PC-3 (cell line): ENCODE measurements around the gene KLK14. TPM values are rescaled to one million over a fixed set of nuclear protein-coding genes. Genes with fewer than 3 reads are reported as not detected.

Experiments used
- ATAC-seq: fragments of 200-7000 bp; cut with Tn5 transposase; 2 replicates; pipeline ENCODE4 v1.9.1; 2020; ENCODE audit warnings: mild to moderate bottlenecking, moderate library complexity
- BruUV-seq: library from RNA; stranded (reverse); fragments of 400-500 nt; replicated peaks from 2 replicates; lab custom pipeline; 2021; lab: Mats Ljungman, UMichigan
- CTCF ChIA-PET: fragments of 300-600 bp; sonication (Branson Sonifier 250); formaldehyde crosslinking; loops from one replicate; lab custom pipeline; 2022; ENCODE audit warnings: antibody characterized with exemption; lab: Charles Lee
- POLR2A ChIA-PET: fragments of 300-600 bp; sonication (Branson Sonifier 250); formaldehyde crosslinking; loops from one replicate; lab custom pipeline; 2022; ENCODE audit warnings: antibody characterized with exemption; ENCODE audit not compliant: unreplicated experiment; lab: Charles Lee
- DNase-seq: peaks from one replicate; pipeline ENCODE4 v3.0.0-alpha.2; 2015
- H2AFZ ChIP-seq: fragments of 300-600 bp; sonication (generic); 2 replicates; pipeline ENCODE4 v1.6.0; 2016; ENCODE audit warnings: antibody characterized with exemption, low read length
- H3F3A ChIP-seq: fragments of 300-600 bp; sonication (generic); one replicate; pipeline ENCODE4 v1.6.0; 2017; ENCODE audit warnings: antibody characterized with exemption, low read length, control low read depth, mild to moderate bottlenecking; ENCODE audit not compliant: unreplicated experiment
- H3K27ac ChIP-seq: fragments of 300-600 bp; sonication (generic); 2 replicates; pipeline ENCODE4 v1.5.1; 2016; ENCODE audit warnings: mild to moderate bottlenecking, low read length
- H3K27me3 ChIP-seq: fragments of 300-600 bp; sonication (generic); 2 replicates; pipeline ENCODE4 v1.6.1; 2016; ENCODE audit warnings: low read length, mixed read lengths
- H3K36me3 ChIP-seq: fragments of 300-600 bp; sonication (generic); 2 replicates; pipeline ENCODE4 v1.6.1; 2016; ENCODE audit warnings: low read depth, mixed run types, low read length, mixed read lengths
- H3K4me1 ChIP-seq: fragments of 300-600 bp; sonication (generic); 2 replicates; pipeline ENCODE4 v1.5.1; 2016; ENCODE audit warnings: low read length; ENCODE audit not compliant: insufficient read depth
- H3K4me2 ChIP-seq: fragments of 300-600 bp; sonication (generic); 2 replicates; pipeline ENCODE4 v1.6.0; 2016; ENCODE audit warnings: low read length
- H3K4me3 ChIP-seq: fragments of 300-600 bp; sonication (generic); 2 replicates; pipeline ENCODE4 v1.5.1; 2016; ENCODE audit warnings: mild to moderate bottlenecking, low read length, mixed read lengths
- H3K79me2 ChIP-seq: fragments of 300-600 bp; sonication (generic); 2 replicates; pipeline ENCODE4 v1.6.1; 2017; ENCODE audit warnings: low read length, mixed read lengths
- H3K9ac ChIP-seq: fragments of 300-600 bp; sonication (generic); 2 replicates; pipeline ENCODE4 v1.6.0; 2016; ENCODE audit warnings: mild to moderate bottlenecking, low read length
- H3K9me2 ChIP-seq: fragments of 300-600 bp; sonication (generic); replicated peaks from 2 replicates; pipeline ENCODE4 v1.6.1; 2016; ENCODE audit warnings: mixed run types, low read length, mixed read lengths
- H3K9me3 ChIP-seq: fragments of 300-600 bp; sonication (generic); 2 replicates; pipeline ENCODE4 v1.6.1; 2016; ENCODE audit warnings: low read length, mixed read lengths
- H4K20me1 ChIP-seq: fragments of 300-600 bp; sonication (generic); 2 replicates; pipeline ENCODE4 v1.6.1; 2016; ENCODE audit warnings: low read length, mixed read lengths
- EZH2 ChIP-seq: fragments of 300-600 bp; sonication (generic); IDR thresholded peaks from one replicate; pipeline ENCODE4 v1.6.1; 2017; ENCODE audit warnings: antibody characterized with exemption, mild to moderate bottlenecking, low read length; ENCODE audit not compliant: unreplicated experiment
- EZH2phosphoT487 ChIP-seq: fragments of 300-600 bp; sonication (generic); IDR thresholded peaks from 2 replicates; pipeline ENCODE4 v1.6.1; 2018; ENCODE audit warnings: mild to moderate bottlenecking, antibody characterized with exemption, low read length, borderline replicate concordance
- intact Hi-C: fragments of 100-400 bp; cut with micrococcal nuclease; formaldehyde crosslinking; loops from 2 replicates; pipeline ENCODE4 v1.9.0; 2023
- total RNA-seq: library from RNA; depleted of rRNA; stranded (reverse); fragments of >200 nt; gene quantifications from 2 replicates; pipeline ENCODE4 v1.2.3, GENCODE V29; 2014
- TF ChIP-seq, protein P1 (sequence below): fragments of 300-600 bp; sonication (generic); conservative IDR thresholded peaks from 2 replicates; pipeline ENCODE4 v1.5.1; 2017; ENCODE audit warnings: antibody characterized with exemption, low read depth, mild to moderate bottlenecking, low read length

KLK14 gene
- total RNA-seq, 1 experiment from 2014 or later = not detected

DNA sequence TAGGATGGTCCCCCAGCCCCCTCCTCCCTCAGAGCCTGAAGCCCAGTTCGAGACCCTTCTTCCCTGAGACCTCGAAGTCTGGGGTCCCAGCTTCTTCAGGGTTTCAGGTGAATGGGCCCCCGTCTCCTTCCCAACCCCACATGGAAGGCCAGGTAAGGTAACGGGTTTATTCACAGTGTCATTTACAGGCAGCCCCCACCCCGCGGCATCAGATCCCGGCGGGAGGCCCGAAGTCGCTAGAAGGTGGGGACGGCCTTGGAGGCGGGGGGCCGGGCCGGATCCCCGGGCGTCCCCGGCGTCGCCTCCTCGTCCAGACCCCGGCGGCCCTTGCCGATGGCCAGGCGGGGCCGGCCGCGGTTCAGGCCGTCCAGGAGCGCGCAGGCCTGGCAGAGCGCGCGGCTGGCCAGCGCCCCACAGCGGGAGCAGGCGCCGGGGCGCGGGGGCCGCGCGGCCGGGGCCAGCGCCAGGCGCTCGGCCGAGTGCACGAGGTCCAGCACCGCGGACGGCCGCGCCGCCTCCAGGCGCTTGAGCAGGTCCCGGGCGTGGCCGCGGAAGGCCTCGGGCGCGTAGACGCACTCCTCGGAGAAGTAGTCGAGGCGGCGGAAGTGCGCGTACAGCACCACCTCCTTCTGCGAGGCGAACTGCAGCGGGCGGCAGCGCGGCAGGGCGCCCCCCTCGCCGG, 15.8 kb upstream of the KLK14 start:
- peaks cover 12% of the 10 kb centered on the region; the same call in 1 of the 2 replicates for H3K36me3 ChIP-seq
- H3K79me2 ChIP-seq = peaks cover 27% of the 10 kb centered on the region; the same call in 1 of the 2 replicates
- no peak overlapping the region for H3K27ac ChIP-seq
- no TSS peak for BruUV-seq
- no peaks in the 10 kb centered on the region for H3K9me3 ChIP-seq
- H3F3A ChIP-seq = peaks cover 4% of the 10 kb centered on the region
- DNase-seq (no peak), ATAC-seq (no peak)
- no peak overlapping the region for H3K4me3 ChIP-seq
- intact Hi-C loops = no loop called here
- peaks cover 10% of the 10 kb centered on the region for H4K20me1 ChIP-seq
- H2AFZ ChIP-seq = no peak overlapping the region
- POLR2A ChIA-PET = no interaction called here
- TF ChIP-seq, protein P1, sequence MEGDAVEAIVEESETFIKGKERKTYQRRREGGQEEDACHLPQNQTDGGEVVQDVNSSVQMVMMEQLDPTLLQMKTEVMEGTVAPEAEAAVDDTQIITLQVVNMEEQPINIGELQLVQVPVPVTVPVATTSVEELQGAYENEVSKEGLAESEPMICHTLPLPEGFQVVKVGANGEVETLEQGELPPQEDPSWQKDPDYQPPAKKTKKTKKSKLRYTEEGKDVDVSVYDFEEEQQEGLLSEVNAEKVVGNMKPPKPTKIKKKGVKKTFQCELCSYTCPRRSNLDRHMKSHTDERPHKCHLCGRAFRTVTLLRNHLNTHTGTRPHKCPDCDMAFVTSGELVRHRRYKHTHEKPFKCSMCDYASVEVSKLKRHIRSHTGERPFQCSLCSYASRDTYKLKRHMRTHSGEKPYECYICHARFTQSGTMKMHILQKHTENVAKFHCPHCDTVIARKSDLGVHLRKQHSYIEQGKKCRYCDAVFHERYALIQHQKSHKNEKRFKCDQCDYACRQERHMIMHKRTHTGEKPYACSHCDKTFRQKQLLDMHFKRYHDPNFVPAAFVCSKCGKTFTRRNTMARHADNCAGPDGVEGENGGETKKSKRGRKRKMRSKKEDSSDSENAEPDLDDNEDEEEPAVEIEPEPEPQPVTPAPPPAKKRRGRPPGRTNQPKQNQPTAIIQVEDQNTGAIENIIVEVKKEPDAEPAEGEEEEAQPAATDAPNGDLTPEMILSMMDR = no peak
- TF ChIP-seq EZH2 (no peak), EZH2phosphoT487 (no peak)
- H3K9ac ChIP-seq = no peak overlapping the region
- CTCF ChIA-PET = no interaction called here
- H3K27me3 ChIP-seq = no peaks in the 10 kb centered on the region
- no peaks in the 10 kb centered on the region for H3K9me2 ChIP-seq
- no peak overlapping the region for H3K4me2 ChIP-seq
- H3K4me1 ChIP-seq = peaks cover 16% of the 10 kb centered on the region

DNA sequence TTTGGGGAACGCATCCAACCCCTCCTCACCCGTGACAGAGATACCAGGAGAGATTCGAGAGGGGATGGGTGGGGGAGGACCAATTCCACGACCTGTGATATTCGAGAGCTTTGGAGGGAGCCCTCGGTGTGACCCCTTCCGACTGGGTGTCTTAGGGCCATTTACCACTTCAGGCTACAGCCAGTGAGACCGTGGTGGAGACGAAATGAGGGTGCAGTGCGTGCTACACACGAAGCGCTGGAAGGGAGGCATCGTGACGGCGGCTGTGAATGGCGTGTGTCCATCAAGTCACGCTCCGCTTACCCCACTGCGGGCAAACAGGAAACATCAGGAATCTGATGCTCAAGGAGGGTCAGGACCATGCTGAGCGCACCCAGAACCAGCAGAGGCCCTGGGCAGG, 15.1 kb upstream of the KLK14 start:
- BruUV-seq = no TSS peak
- Histone ChIP-seq H3K9me2 (no peaks in the 10 kb centered on the region), H3F3A (peaks cover 4% of the 10 kb centered on the region), H3K27ac (no peak overlapping the region), H4K20me1 (peaks cover 9% of the 10 kb centered on the region), H3K4me2 (no peak overlapping the region), H3K36me3 (peaks cover 9% of the 10 kb centered on the region; the same call in 1 of the 2 replicates), H3K4me3 (no peak overlapping the region), H2AFZ (no peak overlapping the region), H3K4me1 (peaks cover 23% of the 10 kb centered on the region), H3K9me3 (no peaks in the 10 kb centered on the region), H3K9ac (no peak overlapping the region), H3K79me2 (peaks cover 23% of the 10 kb centered on the region; the same call in 1 of the 2 replicates), H3K27me3 (no peaks in the 10 kb centered on the region)
- ChIA-PET CTCF (no interaction called here), POLR2A (no interaction called here)
- intact Hi-C loops = loop anchor here (1.0 kb wide), 1 partner anchor 168 kb away; no protein-coding TSS in a partner anchor
- DNase-seq (no peak), ATAC-seq (no peak)
- TF ChIP-seq, protein P1 = no peak
- no peak for TF ChIP-seq EZH2
- TF ChIP-seq EZH2phosphoT487 = no peak
